Stimulated activated CD4-positive, alpha-beta T cell treated with anti-CD3 and anti-CD28 coated beads, Interleukin-15, amount 100 ng/mL, for 1 hour (primary cell): ENCODE data around the gene CSNK1D.
"Not testable (repeated sequence)": the region's sequence is repeated elsewhere in the genome, so short reads cannot be mapped to it uniquely, and the experiment has no call there.

Experiments used
- DNase-seq, 2 donors: peaks; one replicate each; pipeline ENCODE4 v3.0.0-alpha.2; 2020; ENCODE audit warnings: low read depth in 1 of 2, low spot score in 1 of 2

The CSNK1D gene

DNA sequence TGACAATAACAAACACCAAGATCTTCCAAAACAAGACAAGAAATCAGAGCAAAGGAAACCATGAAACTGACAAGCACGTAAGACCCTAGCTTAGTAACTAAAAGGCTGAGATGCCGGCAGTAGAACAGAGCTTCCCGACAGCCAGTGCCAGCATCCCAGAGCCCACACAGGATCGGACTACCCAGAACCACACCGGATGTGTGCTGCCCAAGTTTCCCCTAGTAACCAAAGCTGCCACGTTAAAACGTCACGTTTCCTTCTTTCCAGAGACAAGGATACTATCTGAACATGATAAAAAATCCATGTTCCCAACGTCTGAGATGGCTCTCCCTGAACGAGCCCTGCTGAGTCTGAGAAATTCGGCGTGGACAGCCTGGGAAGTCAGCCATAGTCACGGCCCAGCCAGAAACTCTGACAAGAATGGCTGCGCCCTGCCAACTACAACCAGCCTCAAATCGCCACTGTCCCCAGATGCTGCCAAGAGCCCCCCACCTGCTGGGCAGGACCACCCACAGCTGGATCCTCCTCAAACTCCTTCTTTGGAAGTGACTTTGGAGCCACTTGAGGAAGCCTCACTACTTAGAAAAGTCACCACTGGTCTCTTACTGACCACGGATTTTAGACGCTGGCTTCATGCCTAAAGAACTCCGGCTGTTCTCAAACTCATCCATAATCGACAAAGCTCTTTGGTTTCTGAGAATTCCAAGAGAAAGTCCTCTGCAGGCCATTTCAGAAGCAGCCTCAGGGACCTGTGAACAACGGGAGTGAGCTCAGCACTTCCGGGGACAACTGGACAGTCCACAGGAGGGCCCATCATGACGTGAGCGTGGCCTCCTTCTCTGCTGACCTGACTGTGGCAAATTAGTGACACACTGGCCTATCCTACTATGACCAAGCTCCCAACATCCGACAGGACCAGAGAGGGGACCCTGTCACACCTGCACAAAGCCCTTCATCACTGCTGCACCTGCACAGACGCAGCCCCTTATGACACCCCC is 77.5 kb downstream of the CSNK1D start:
- no peak for DNase-seq

DNA sequence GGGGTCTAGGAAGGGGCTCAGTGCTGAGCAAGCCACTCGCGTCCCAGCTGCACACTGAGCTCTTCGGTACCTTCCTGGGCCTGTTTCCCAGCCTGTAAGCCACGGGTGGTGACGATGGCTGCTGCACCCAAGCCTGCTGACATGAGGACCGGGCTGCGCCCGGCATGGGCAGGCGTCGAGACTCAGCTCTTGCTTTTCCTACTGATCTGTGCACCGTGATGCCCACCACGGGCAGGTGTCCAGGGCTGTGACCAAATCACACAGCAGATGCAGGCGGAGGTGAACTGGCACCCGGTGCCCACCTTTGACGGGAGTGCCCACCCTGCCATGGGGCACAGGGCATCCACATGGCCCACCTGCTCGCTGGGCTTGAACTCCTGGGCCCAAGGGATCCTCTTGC is 78.7 kb downstream of the CSNK1D start:
- DNase-seq: no peak

DNA sequence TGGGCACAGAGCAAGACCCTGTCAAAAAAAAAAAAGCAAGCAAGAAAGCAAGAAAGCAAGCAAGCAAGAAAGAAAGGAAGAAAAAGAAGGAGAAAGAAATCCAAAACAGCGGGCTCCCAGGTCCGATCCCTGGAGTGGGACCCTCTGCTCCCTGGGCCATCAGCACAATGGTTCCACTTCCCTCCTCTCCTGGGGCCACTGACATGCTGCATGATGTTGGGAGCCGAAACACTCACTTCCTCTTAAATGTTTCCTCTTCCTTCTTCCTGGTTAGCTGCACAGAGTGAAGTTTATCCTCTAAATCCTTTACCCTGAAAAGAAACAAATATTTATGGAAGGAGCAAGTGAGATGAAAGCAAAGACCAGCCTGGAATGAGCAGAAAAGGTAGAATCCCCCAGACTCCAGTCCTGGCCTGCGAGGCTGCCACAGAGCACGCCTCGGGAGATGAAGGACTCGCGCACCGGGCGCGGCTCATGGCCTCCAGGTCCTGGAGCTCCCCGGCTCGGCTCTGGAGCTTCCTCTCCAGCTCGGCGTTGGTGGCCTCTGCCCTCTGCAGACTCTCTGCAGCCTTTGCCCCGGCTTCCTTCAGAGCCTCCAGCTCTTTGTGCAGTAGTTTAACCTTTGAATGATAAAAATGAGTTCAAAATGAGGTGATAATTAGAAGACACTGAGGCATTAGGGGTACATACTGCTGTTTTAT is 79.8 kb downstream of the CSNK1D start:
- DNase-seq: no peak

DNA sequence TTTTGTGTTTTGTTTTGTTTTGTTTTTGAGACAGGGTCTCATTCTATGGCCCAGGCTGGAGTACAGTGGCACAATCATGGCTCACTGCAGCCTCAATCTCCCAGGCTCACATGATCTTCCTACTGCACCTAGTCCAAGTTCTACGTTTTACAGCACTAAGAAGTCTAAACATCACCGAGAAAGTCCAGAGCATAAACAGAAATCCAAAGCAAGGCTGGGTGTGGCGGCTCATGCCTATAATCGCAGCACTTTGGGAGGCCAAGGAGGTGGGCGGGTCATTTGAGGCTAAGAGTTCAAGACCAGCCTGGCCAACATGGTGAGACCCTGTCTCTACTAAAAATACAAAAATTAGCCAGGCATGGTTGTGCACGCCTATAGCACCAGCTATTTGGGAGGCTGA is 80.5 kb downstream of the CSNK1D start:
- not testable (repeated sequence) for DNase-seq
